HCEC 1CT (cell line): ENCODE data around the gene GNB1.
"Not testable (repeated sequence)": the region's sequence is repeated elsewhere in the genome, so short reads cannot be mapped to it uniquely, and the experiment has no call there.

Experiments
- DNase-seq: peaks from one replicate; pipeline ENCODE4 v3.0.0-alpha.2; 2017

GNB1 gene

GRCh38 chr1:1758692-1759455, 132.0 kb downstream of the GNB1 start:
- no peak for DNase-seq

GRCh38 chr1:1758059-1758621, 132.7 kb downstream of the GNB1 start:
- DNase-seq: no peak

GRCh38 chr1:1757422-1758058, 133.3 kb downstream of the GNB1 start:
- DNase-seq: no peak

- DNase-seq: no peak
Measured at GRCh38 chr1:1756661-1757421, 134.0 kb downstream of the GNB1 start.

GRCh38 chr1:1755852-1756251, 135.0 kb downstream of the GNB1 start:
- no peak for DNase-seq

- DNase-seq: no peak
Measured at GRCh38 chr1:1755426-1755825, 135.5 kb downstream of the GNB1 start.

- DNase-seq: no peak
Measured at GRCh38 chr1:1754051-1754815, 136.7 kb downstream of the GNB1 start.

GRCh38 chr1:1753607-1754005, 137.3 kb downstream of the GNB1 start:
- no peak for DNase-seq

- no peak for DNase-seq
Measured at GRCh38 chr1:1752636-1753606, 138.0 kb downstream of the GNB1 start.

GRCh38 chr1:1752190-1752589, 138.7 kb downstream of the GNB1 start:
- DNase-seq: no peak

- not testable (repeated sequence) for DNase-seq
Measured at GRCh38 chr1:1749941-1750340, 140.9 kb downstream of the GNB1 start.

GRCh38 chr1:1748686-1749321, 142.1 kb downstream of the GNB1 start:
- no peak for DNase-seq

- not testable (repeated sequence) for DNase-seq
Measured at GRCh38 chr1:1746566-1746909, 144.3 kb downstream of the GNB1 start.

GRCh38 chr1:1745651-1746565, 145.0 kb downstream of the GNB1 start:
- peak; percentile 55 for DNase-seq

- not testable (repeated sequence) for DNase-seq
Measured at GRCh38 chr1:1742529-1742928, 148.4 kb downstream of the GNB1 start.

GRCh38 chr1:1741013-1741412, 149.9 kb downstream of the GNB1 start:
- peak; percentile 97 for DNase-seq

- DNase-seq: not testable (repeated sequence)
Measured at GRCh38 chr1:1738799-1739337, 152.0 kb downstream of the GNB1 start.

GRCh38 chr1:1737675-1738590, 153.0 kb downstream of the GNB1 start:
- not testable (repeated sequence) for DNase-seq
